Measurements from ENCODE around the gene VPS13D.

VPS13D gene

DNA sequence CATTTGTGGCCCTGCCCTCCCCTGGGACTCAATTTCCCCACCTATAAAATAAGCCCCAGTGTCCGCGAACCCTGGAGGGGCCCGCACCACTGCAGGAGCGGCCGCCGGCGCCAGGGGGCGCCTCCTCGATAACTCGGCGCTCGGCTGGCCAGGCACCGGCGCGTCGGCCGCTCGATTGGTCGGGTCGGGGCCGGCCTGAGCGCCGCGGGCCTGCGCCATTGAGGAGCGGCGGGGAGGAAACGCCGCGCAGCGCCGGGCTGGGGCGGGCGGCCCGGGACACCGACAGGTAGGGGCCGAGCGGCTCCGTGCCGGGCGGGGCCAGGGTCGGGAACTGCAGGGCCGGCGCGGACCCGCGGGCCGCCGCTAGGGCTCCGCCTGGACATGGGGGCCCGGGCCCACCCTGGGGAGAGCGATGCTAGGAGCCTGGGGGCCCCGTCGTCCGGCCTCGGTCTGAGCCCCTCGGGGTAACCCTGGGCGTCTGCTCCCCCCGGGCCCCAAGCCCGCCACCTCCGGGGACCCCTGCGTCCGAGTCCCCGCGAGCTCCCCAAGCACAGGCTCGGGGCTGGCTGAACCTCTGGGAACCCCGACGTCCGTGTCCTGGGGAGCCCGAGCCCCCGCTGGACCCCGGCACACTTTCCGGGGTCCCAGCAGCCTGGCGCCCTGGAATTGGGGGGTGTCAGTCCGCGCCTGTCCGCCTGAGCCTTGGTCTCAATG lies at the start of gene VPS13D:
VPS13D (plus strand) TSS at position 196 of the 714 bp plus-strand sequence. CDS start 4,237 bp downstream, outside the sequence.
- DNase-seq: peak; percentile 75

DNA sequence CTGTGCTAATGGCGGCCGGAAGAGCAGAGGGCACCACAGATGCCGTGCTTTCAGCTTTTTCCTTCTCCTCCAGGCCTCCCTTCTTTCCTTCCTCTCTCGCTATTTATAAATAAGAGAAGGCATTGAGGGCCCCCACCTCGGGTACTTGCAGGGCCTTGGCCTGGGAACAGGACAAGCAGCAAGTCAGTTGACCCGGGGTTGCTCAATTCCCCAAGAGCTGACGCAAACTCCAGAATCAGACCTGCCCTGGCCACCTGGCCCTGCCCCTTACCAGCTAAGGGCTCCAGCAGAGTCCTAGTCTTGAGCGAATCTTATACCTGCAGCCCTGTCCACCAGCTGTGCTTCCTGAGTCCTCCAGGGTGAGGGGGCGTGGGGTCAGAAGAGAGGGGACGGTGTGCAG lies 49.5 kb upstream of the VPS13D start:
- DNase-seq: no peak

GRCh38 chr1:12180903-12181302 lies 48.9 kb upstream of the VPS13D start:
- DNase-seq: no peak

- no peak for DNase-seq
Observed at GRCh38 chr1:12181568-12181967, 48.3 kb upstream of the VPS13D start.

GRCh38 chr1:12182410-12182984 lies 47.3 kb upstream of the VPS13D start:
- no peak for DNase-seq

GRCh38 chr1:12183095-12183794 lies 46.6 kb upstream of the VPS13D start:
- DNase-seq: no peak

- no peak for DNase-seq
Observed at GRCh38 chr1:12184008-12184681, 45.7 kb upstream of the VPS13D start.

GRCh38 chr1:12185036-12185917 lies 44.6 kb upstream of the VPS13D start:
- DNase-seq: no peak

- DNase-seq: no peak
Observed at GRCh38 chr1:12185918-12186678, 43.7 kb upstream of the VPS13D start.

GRCh38 chr1:12186679-12186985 lies 43.2 kb upstream of the VPS13D start:
- no peak for DNase-seq

DNA sequence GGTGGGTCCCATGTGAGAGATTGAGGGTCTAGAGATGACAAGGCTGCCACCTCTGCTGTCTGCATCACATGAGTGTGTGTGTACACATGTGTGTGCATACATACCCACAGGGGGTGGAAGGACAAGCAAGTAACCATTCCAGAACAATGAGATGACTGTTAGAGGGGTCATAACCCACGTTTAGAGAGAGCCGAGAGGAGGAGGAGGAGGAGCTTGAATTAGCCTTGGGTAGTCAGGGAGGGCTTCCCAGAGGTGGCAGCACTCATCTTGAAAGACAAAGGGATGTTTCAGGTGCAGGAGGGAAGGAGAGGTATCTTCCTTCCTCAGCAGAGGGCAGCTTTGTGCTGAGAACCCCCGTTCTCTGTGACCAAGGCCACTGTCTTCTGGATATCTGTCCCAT lies 41.7 kb upstream of the VPS13D start:
- DNase-seq: no peak

GRCh38 chr1:12188657-12189327 lies 41.0 kb upstream of the VPS13D start:
- DNase-seq: no peak

- no peak for DNase-seq
Observed at GRCh38 chr1:12189328-12189682, 40.5 kb upstream of the VPS13D start.

DNA sequence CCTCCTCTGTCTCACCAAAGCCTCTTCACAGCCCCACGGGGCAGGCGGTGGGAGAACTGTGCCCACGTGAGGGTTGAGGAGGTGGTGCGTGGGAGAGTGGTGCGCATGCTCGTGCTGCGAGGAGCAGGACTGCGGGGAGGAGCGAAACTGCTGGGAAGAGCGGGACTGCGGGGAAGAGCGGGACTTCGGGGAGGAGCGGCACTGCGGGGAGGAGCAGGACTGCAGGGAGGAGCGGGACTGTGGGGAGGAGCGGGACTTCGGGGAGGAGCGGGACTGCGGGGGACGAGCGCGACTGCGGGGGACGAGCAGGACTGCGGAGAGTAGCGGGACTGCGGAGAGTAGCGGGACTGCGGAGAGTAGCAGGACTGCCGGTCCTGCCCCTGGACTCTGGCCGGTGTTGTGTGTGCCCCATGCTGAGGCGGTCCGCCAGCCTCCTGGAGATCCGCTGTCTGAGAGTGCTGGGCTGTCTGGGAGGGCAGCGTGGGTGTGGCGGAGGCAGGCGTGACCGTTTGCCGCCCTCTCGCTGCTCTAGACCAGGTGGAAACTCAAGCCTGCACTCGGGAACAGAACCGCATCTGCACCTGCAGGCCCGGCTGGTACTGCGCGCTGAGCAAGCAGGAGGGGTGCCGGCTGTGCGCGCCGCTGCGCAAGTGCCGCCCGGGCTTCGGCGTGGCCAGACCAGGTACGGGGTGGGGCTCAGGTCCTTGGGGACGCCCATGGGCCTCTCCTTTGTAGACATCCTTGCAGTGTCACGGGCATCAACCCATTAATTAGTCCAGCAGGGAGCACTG lies 38.4 kb upstream of the VPS13D start:
- no peak for DNase-seq

DNA sequence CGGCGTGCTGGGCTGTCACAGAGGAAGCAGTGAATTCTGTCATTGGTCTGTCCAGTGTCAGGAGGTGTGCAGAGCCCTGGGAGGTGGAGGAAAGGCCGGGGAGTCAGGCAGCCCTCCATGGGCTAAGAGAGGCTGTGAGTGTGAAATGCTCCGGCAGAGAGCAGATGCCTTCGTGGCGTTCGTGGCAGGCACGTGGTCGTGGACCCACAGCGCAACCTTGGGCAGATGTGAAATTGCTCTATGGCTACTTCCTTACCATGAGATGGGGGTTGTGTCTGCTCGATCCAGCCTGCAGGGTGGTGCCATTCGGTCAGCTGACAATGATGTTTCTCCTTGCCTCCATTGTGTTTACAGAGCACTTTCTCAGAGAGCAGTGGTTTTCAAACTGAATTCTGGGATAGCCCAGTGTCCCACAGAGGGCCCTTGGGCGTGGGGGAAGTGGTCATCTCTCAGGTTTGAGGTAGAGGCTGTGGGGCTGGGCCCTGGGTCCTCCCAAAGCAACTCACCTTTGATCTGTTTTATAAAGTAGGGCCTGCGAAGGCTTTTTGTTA lies 35.1 kb upstream of the VPS13D start:
- no peak for DNase-seq

DNA sequence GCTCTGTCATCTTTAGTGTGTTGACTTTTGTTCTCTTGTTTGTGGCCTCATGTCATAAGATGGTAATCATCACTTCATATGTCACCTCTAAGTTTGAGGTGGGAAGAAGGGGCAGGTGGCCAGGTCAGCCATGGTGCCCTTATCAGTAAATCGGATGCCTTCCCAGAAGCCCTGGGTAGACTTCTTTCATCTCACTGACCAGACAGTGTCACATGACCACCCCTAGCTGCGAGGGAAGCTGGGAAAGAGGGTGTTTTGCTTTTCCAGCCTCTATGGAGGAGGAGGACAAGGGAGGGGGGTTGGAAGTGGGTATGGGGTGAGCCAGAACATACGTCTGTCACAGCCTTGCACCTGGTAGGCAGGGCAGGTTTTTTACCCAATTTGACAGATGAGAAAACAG lies 34.4 kb upstream of the VPS13D start:
- DNase-seq: no peak

DNA sequence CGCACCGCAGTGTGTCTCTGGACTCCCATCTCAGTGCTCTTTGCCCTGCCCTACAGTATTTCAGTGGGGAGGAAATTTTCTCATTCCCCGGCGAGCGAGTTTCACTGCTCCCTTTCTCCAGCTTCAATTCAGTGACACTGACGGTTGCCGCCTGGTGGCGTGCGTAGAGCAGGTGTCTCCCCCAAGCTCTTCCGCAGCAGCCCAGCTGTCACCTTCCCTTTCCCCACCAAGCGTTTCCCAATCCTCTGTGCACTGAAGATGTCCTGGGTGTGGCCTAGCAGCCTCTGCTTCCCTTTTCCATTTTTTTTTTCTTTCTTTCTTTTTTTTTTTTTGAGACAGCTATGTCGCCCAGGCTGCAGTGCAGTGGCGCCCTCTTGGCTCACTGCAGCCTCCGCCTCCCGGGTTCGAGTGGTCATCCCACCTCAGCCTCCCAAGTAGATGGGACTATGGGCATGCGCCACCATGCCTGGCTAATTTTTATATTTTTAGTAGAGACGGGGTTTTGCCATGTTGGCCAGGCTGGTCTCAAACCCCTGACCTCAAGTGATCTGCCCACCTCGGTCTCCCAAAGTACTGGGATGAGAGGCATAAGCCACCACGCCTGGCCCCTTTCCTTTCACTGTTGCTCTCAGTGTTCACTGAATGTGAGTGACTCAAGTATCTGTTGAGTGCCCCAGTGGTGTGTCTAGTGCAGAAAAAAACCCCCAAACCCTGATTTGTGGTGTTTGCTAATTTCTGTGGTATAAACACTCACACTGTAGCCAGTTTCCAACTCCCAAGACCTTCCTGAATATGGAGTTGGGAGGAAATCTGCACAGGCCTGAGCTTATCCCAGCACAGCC lies 33.0 kb upstream of the VPS13D start:
- no peak for DNase-seq

GRCh38 chr1:12197483-12197880 lies 32.3 kb upstream of the VPS13D start:
- no peak for DNase-seq

- DNase-seq: no peak
Observed at GRCh38 chr1:12200208-12200607, 29.6 kb upstream of the VPS13D start.

All from CD4-positive, alpha-beta T cell treated with Interleukin-4 for 4 hours (primary cell).